Raji (cell line): ENCODE measurements around the gene OR6X1.

Source experiments
- POLR2A ChIP-seq: IDR thresholded peaks from 2 replicates; pipeline ENCODE4 v1.6.1; 2011; ENCODE audit warnings: low read depth, low read length, control low read depth; ENCODE audit not compliant: insufficient read depth

The OR6X1 gene, protein sequence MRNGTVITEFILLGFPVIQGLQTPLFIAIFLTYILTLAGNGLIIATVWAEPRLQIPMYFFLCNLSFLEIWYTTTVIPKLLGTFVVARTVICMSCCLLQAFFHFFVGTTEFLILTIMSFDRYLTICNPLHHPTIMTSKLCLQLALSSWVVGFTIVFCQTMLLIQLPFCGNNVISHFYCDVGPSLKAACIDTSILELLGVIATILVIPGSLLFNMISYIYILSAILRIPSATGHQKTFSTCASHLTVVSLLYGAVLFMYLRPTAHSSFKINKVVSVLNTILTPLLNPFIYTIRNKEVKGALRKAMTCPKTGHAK

DNA sequence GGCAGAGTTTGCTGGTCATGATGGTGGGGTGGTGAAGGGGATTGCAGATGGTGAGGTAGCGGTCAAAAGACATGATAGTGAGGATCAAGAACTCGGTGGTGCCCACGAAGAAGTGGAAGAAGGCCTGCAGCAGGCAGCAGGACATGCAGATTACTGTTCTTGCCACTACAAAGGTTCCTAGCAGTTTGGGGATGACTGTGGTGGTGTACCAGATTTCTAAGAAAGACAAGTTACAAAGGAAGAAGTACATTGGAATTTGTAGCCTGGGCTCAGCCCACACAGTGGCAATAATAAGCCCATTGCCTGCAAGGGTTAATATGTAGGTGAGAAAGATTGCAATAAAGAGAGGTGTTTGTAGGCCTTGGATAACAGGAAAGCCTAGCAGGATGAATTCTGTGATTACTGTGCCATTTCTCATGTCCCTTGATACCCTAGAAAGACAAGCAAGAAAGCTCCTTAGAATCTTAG is at the start of gene OR6X1:
TSS of gene OR6X1 (minus strand) at position 418 of the 468 bp plus-strand sequence. CDS start at position 418, 0 bp downstream.
- no peak for TF ChIP-seq POLR2A

DNA sequence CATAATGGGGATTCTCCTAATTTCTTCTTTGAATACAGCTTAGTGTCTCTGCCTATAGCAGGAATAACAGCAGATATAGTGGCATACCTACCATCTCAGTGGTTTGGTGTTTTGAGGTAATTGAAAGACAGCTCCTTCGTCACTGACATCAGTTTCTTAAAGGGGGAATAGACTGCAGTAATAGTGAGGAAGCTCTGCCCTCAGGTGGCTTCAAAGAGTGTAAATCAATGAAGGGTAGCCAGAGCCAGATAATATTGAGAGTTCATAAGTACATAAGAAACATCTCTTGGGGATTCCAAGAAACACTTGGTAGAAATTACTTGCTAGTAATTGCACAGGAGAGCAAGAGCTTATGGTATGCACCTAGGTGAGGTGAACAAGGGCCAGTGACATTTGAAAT is 47.4 kb upstream of the OR6X1 start:
- no peak for TF ChIP-seq POLR2A

DNA sequence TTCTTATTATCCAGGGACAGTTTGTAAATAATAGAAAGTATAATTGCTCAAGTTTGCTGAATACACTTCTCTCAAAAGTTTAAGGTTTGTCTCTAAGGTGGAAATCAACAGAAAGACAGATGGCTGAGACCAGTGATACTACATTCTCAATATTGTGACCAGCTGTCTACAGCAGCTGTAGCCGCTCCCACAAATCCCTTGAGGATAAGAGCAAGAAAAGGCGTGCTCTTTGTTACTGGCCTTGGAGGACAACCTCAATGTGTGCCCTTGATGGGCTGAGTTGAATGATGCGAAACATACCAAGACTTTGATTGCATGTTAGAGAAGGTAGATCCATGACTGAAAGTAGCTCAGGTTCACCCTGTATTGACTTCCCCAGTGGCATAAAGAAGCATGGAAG is 45.7 kb upstream of the OR6X1 start:
- no peak for TF ChIP-seq POLR2A

DNA sequence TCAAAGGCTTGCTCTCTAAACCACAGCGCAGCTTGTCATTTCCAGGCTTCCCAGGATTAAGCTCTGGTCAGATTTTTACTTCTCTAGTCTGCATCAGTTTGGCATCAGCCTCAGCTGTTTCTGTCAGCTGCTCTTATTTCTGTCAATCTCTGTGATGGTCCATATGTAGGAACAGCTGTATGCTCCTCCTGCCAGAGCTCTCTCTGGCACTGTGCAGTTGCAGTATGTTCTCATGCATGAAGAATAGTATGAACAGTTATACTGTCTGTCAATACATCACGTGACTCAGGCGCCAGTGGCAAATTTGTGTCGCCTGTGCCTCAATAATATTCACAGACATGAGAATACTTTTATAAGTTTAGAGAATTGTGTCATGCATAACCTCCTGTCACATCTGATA is 45.1 kb upstream of the OR6X1 start:
- TF ChIP-seq POLR2A: no peak

DNA sequence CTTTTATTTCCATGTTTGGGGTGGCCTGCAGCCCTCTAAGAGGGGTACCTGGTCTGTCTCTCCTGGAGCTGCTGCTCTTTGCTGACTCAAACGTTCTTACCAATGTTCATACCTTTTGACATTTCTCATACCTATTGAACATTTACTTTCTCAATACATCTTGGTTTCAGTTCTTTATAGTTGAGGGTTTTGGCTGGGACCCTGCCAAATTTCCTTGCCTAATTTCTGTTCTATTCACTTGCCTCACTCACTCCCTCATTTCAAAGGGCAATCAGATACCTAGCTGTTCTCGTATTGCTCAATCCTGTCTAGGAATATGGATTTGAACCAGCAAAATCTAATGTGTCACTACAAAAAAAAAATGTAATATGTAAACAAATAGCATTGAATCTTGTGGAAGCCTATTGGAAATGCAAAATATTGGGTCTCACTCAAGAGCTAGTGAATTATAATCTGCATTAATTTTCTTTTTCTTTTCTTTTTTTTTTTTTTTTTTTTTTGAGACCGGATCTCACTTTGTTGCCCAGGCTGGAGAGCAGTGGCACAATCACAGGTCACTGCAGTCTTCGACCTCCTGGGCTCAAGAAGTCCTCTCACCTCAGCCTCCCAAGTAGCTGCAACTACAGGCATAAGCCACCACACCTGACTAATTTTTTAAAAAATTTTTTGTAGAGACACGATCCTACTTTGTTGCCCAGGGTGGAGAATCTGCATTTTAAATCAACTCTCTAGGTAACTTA is 44.4 kb upstream of the OR6X1 start:
- TF ChIP-seq POLR2A: no peak

DNA sequence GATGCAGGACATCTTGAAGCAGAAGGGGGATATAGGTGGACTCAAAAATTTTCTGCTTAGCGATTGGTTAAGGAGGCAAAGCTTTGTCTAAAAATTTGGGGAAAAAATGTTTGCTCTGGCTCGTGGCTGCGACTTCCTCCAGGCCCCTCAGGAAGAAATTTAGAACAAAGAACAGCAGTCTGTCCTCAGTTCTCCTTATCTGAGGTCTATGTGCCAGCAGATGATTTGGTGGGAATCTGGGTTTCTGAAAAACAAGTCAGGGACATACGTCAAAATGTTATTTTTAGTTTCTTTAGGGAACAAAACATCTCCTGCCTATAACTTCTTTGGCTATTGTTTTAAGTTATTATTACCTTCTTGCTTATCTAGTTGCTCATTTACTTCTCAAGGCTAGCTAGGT is 43.8 kb upstream of the OR6X1 start:
- no peak for TF ChIP-seq POLR2A

DNA sequence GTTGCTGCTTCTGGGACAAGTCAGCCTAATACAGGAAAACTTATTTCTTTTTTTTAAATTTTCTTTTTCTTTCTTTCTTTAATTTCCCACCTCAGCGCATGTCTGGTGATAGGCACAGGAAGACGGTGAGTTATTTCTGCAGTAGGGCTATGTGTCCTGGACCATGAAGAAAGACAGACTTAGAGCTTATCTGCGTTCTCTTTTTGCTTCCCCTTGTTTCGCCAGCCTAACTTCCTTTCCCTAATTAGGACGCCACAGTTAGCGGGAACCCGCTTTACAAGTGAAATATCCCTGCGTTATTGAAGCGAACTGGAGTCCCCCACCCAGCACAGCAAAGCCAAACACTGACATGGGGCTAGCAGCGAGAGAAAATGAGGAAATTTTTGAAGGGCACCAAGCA is 43.2 kb upstream of the OR6X1 start:
- TF ChIP-seq POLR2A: no peak

DNA sequence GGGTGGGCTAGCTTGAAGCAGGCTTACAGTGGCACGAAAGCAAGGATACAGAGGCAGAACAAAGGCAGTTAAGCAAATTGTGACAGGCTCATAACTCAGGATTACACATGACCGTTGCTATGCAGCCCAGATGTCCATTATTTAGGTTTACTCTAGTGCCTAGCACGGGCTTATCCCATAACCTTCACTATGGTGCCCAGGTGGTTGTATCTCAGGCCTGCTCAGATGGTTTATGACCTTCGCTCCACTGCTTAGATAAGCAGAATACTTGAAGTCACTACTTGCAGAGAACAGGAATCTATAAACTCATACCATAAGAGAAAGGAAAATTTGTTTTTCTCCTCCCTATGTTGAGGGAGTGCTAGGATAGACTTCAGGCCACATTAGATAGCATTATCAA is 42.8 kb upstream of the OR6X1 start:
- TF ChIP-seq POLR2A: no peak

DNA sequence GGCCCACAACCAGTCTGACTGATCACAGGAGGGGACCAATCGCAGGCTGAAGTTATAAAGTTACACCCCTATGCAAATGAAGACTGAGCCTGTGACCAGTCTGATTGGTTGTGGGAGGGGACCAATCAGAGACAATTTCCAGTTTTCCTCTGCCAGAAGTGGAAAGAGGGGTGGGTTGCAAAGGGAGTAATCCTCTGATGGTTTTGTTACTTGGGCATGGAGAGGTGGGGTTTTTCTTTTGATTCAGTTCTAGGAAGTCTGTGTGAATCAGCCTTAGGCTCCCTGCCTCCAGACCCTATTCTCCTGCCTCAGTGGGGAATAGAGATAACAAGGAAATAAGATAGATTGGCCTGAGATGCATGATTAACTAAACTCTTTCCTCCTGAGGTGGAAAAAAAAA is 41.9 kb upstream of the OR6X1 start:
- TF ChIP-seq POLR2A: no peak

DNA sequence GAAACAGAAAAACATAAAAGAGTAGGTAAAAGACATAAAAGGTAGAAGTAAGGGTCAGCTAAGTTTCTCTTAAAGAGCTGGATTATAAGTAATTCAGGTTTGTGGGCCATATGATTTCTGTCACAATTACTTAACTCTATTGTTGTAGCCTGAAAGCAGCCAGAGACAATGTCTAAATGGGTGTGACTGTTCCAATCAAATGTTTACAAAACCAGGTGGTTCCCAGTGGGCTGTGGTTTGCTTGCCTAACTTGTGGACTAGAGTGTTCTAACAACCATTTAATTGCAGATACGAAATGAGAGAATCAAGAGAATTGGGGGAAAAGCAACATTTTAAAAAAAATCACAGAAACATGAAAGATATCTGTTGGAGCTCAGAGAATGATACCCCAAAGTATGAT is 29.2 kb upstream of the OR6X1 start:
- no peak for TF ChIP-seq POLR2A

DNA sequence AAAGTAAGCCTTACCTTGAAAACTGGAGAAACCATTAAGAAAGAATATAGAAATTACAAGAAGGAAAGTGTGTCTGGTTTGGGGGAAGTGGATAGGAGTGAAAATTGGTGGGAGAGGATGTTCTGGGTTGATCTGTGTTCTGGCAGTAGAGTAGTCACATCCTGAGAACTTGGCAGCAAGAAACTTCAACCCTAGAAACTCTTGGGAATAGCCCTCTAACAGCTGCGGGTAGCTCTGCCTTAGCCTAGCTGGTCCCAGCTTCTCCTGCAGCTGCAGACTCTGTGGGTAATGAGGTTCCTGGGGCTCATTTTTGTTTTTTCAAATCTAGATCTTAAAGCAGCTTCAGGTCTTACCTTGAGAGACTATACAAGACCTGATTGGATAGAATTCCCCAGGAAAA is 24.2 kb upstream of the OR6X1 start:
- TF ChIP-seq POLR2A: no peak

DNA sequence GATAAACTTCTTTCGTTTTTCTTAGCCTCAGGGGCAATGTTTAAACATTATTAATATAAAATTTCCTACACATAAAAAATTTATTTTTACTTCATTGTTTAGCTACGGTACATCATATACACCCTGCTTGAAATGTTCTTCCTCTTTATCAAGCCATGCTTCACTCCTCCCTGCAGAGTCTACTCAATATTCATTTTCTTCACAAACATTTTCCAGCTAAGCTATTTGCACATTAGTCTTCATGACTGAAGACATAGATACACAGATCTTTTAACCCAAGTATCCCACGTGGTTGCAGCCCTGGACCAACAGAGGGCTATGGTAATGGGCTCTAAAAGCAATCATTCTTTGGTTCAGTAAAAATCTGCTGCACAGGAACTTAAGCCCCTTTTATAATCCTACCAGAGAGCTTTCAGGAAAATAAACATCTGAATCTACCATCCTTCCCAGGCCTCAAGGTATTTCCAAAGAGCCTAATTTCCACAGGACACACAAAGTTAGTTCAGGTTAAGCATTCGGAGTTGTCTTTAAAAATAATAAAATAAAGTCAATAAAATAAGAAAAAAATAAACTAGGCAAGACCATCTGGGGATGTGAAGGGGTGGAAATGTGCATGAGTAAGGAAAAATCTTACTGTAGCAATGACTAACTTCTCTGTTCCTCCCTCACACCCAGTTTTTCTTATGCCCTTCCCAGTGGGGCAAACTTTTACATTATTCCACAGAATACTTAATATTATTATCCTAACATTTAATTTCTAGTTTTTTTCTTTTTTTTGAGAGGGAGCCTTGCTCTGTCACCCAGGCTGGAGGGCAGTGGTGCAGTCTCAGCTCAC is 21.6 kb upstream of the OR6X1 start:
- TF ChIP-seq POLR2A: no peak

DNA sequence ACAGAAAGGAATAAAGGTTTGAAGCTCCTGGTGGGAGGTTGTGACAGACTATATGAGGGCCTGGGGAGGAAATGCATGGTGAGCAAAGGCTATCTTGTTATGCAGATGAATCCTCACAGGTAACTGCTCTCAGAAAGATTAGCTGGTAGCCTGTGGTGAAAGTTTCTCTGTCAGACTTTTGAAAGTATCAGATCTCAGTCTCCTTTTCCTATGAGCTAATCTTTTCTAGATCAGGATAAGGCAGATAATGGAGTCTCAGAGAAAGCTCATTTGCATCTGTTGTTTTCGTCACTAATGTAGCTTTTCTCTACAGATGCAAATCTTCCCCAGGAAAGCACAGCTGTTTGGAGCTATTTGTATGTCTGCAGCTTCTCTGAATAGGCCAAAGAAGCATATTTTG is 21.0 kb upstream of the OR6X1 start:
- TF ChIP-seq POLR2A: no peak

DNA sequence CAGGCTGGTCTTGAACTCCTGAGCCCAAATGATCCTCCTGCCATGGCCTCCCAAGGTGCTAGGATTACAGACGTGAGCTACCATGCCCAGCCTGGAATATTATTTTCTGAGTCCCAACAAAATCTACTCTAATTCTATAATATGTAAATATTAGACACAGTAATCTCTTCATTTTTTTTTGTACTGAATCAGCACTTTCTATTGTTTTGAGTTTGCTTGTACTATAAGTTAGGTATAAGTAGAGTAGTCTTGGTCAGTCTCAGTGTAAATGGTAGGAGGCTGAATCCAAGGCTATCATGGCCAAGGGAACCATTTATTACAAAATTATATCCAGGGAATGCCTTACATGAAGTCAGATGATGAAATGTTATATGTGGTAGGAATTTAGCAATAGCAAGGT is 19.6 kb upstream of the OR6X1 start:
- TF ChIP-seq POLR2A: no peak

DNA sequence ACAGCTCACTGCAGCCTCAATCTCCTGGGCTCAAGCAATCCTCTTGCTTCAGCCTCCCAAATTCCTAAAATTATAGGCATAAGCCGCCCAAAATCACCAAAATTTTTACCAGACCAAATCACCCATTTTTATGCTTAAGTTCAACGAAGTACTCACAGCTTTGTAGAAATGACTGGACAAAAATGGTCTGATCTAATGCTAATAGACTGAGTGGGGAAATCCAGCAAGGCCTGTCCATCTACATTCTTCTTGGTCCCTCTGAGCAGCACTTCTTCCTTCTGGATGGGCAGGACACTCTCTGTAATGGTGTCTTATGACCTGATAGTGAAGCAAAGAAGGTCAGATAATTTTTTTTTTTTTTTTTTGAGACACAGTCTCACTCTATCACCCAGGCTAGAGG is 18.7 kb upstream of the OR6X1 start:
- TF ChIP-seq POLR2A: no peak

DNA sequence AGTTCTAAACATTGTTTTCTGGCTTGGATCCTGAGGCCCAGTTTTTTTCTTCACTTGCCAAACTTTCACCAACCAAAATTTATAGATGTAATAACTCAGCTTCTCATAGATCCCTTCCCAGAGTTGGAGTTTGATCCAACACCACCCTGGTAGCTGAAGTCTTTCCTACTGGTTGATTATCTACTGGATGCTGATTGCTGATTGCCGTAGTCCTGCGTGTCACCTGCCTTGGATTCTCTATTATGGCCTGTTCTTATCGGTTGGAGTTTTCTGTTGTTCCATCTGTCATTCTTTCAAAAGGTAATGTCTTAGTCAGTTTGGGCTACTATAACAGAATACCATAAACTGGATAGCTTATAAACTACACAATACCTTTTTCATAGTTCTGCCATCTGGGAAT is 17.3 kb upstream of the OR6X1 start:
- no peak for TF ChIP-seq POLR2A
